ENCODE data around the gene REG1B. TPM values are rescaled to one million over a fixed set of nuclear protein-coding genes. Genes with fewer than 3 reads are reported as not detected.

The REG1B gene
- total and polyA plus RNA-seq, 9 of the 15 experiments (the other 6 are each of a cell fraction or from before 2014, with no cell fraction given), result 0.15 to 2.0 TPM; not detected in 7

DNA sequence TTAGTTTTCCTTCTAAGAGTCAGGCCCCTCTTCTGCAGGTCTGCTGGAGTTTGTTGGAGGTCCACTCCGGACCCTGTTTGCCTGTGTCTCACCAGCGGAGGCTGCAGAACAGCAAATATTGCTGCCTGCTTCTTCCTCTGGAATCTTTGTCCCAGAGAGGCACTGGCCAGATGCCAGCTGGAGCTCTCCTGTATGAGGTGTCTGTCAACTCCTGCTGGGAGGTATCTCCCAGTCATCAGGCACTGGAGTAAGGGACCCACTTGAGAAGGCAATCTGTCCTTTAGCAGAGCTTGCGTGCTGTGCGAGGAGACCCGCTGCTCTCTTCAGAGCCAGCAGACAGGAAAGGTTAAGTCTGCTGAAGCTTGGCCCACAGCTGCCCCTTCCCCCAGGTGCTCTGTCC is 4.8 kb downstream of the REG1B start:
- intact Hi-C loops (cut with micrococcal nuclease) (no loop called here), in situ Hi-C loops (cut with MboI) (no loop called here)
- no peak overlapping the region for H3K9ac ChIP-seq (ENCODE audit: insufficient read depth in 1 of 2, low read depth in 2 of 2, low read length in 2 of 2)
- WGBS (ENCODE audit: insufficient coverage, low coverage, missing lambda C conversion rate), result 0% methylated on average over 5 of the region's 5 CpGs
- no peaks in the 10 kb centered on the region for H4K20me1 ChIP-seq (replicated peaks; ENCODE audit: control insufficient read depth, insufficient read depth, low read length)
- DNase-seq (ENCODE audit: extremely low read depth in 1 of 4, low spot score in 3 of 4), result no peak
- H3K9me1 ChIP-seq (ENCODE audit: control insufficient read depth, insufficient read depth, low read length), result no peaks in the 10 kb centered on the region
- H3K9me3 ChIP-seq (replicated peaks; ENCODE audit: control insufficient read depth, insufficient read depth, low read depth, low read length), result no peaks in the 10 kb centered on the region
- TF ChIP-seq NCOA2 (IDR thresholded peaks at IDR 0.05; ENCODE audit: partially characterized antibody in 2 of 2) (no peak), KLF10 (CRISPR knock-in tag; IDR thresholded peaks at IDR 0.05) (no peak), ZNF589 (CRISPR knock-in tag; IDR thresholded peaks at IDR 0.05; ENCODE audit: low read depth) (no peak), CHCHD3 (CRISPR knock-in tag; IDR thresholded peaks at IDR 0.05) (no peak), CHD2 (IDR thresholded peaks at IDR 0.05; ENCODE audit: low read depth, low read length) (no peak), ASH1L (IDR thresholded peaks at IDR 0.05; ENCODE audit: borderline replicate concordance, low read depth, partially characterized antibody) (no peak)
- BruUV-seq (replicated peaks), result no TSS peak
- no peaks in the 10 kb centered on the region for H3K36me3 ChIP-seq (ENCODE audit: control insufficient read depth, insufficient read depth, low read length)
- no peak overlapping the region for H2AFZ ChIP-seq (ENCODE audit: low read depth, low read length)
- H3K4me3 ChIP-seq, result no peak overlapping the region
- no peak overlapping the region for H3K27ac ChIP-seq (ENCODE audit: extremely low read depth, low read depth, low read length)
- no peaks in the 10 kb centered on the region for H3K4me1 ChIP-seq (replicated peaks in 1 of 2; ENCODE audit: control insufficient read depth in 2 of 2, insufficient read depth in 2 of 2, low read length in 2 of 2)
- ChIA-PET CTCF (ENCODE audit: low intra/inter-chr PET ratio) (no interaction called here), POLR2A (no interaction called here)
- no peak for ATAC-seq
- no peaks in the 10 kb centered on the region for H3K79me2 ChIP-seq (ENCODE audit: control insufficient read depth, insufficient read depth, low read length)
- no peaks in the 10 kb centered on the region for H3K27me3 ChIP-seq (ENCODE audit: control insufficient read depth in 2 of 2, insufficient read depth in 2 of 2, low read length in 2 of 2)
- H3K4me2 ChIP-seq (ENCODE audit: insufficient read depth, low read length), result no peak overlapping the region
- FAIRE-seq, result no peak

- Histone ChIP-seq H3K9me1 (ENCODE audit: control insufficient read depth, insufficient read depth, low read length) (no peaks in the 10 kb centered on the region), H4K20me1 (replicated peaks; ENCODE audit: control insufficient read depth, insufficient read depth, low read length) (no peaks in the 10 kb centered on the region), H3K9ac (ENCODE audit: insufficient read depth in 1 of 2, low read depth in 2 of 2, low read length in 2 of 2) (no peak overlapping the region), H3K4me3 (no peak overlapping the region), H3K27me3 (ENCODE audit: control insufficient read depth in 2 of 2, insufficient read depth in 2 of 2, low read length in 2 of 2) (no peaks in the 10 kb centered on the region), H3K9me3 (replicated peaks; ENCODE audit: control insufficient read depth, insufficient read depth, low read depth, low read length) (no peaks in the 10 kb centered on the region; the same call in 1 of the 2 replicates), H2AFZ (ENCODE audit: low read depth, low read length) (no peak overlapping the region), H3K27ac (ENCODE audit: extremely low read depth, low read depth, low read length) (no peak overlapping the region), H3K36me3 (ENCODE audit: control insufficient read depth, insufficient read depth, low read length) (no peaks in the 10 kb centered on the region), H3K79me2 (ENCODE audit: control insufficient read depth, insufficient read depth, low read length) (no peaks in the 10 kb centered on the region), H3K4me2 (ENCODE audit: insufficient read depth, low read length) (no peak overlapping the region), H3K4me1 (replicated peaks in 1 of 2; ENCODE audit: control insufficient read depth in 2 of 2, insufficient read depth in 2 of 2, low read length in 2 of 2) (no peaks in the 10 kb centered on the region)
- 0% methylated on average over 2 of the region's 2 CpGs for WGBS (ENCODE audit: insufficient coverage, low coverage, missing lambda C conversion rate)
- POLR2A ChIA-PET, result no interaction called here
- CTCF ChIA-PET (ENCODE audit: low intra/inter-chr PET ratio), result no interaction called here
- no peak for ATAC-seq
- no peak for FAIRE-seq
- in situ Hi-C loops (cut with MboI), result no loop called here
- BruUV-seq (replicated peaks), result no TSS peak
- no peak for DNase-seq (ENCODE audit: extremely low read depth in 1 of 4, low spot score in 3 of 4)
- intact Hi-C loops (cut with micrococcal nuclease), result no loop called here
- no peak for TF ChIP-seq CREBBP (IDR thresholded peaks at IDR 0.05; ENCODE audit: low read depth, low read length)
- TF ChIP-seq SFPQ (IDR thresholded peaks at IDR 0.05; ENCODE audit: low read depth, low read length), result no peak
- no peak for TF ChIP-seq BRD9 (IDR thresholded peaks at IDR 0.05; ENCODE audit: low read depth, partially characterized antibody)
- TF ChIP-seq, protein P1, sequence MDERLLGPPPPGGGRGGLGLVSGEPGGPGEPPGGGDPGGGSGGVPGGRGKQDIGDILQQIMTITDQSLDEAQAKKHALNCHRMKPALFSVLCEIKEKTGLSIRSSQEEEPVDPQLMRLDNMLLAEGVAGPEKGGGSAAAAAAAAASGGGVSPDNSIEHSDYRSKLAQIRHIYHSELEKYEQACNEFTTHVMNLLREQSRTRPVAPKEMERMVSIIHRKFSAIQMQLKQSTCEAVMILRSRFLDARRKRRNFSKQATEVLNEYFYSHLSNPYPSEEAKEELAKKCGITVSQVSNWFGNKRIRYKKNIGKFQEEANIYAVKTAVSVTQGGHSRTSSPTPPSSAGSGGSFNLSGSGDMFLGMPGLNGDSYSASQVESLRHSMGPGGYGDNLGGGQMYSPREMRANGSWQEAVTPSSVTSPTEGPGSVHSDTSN (CRISPR knock-in tag; IDR thresholded peaks at IDR 0.05; ENCODE audit: low read depth), result no peak
- TF ChIP-seq, protein P1 (tag; conservative IDR thresholded peaks at IDR 0.05; ENCODE audit: low read depth), result no peak
- TF ChIP-seq ZNF695 (CRISPR knock-in tag; IDR thresholded peaks at IDR 0.05), result no peak
- TF ChIP-seq GATAD2B (IDR thresholded peaks at IDR 0.05; ENCODE audit: borderline replicate concordance), result no peak
These were observed 16.7 kb downstream of the REG1B start for GRCh38 chr2:79071078-79071477.

Measured in K562 (cell line).